HepG2 (cell line): Measurements from ENCODE around the gene MAP3K3. TPM values are rescaled to one million over a fixed set of nuclear protein-coding genes. Genes with fewer than 3 reads are reported as not detected.

ENCODE experiments used
- ATAC-seq: fragments of 200-7000 bp; cut with Tn5 transposase; 3 replicates; pipeline ENCODE4 v1.9.1; 2020; ENCODE audit warnings: mild to moderate bottlenecking, moderate library complexity
- BruUV-seq: library from RNA; stranded (reverse); fragments of 400-500 nt; replicated peaks from 2 replicates; lab custom pipeline; 2021; lab: Mats Ljungman, UMichigan
- CTCF ChIA-PET: fragments of 300-600 bp; formaldehyde crosslinking; extraction: SDS; loops from one replicate; lab custom pipeline; 2021; ENCODE audit warnings: low total read pairs, inconsistent platforms, low intra/inter-chr PET ratio; lab: Yijun Ruan, JAX
- POLR2A ChIA-PET: fragments of 350-600 bp; sonication (Branson Sonifier 250); formaldehyde crosslinking; loops from one replicate; lab custom pipeline; 2020; ENCODE audit warnings: antibody characterized with exemption, inconsistent platforms; lab: Yijun Ruan, JAX
- DNase-seq: peaks from one replicate; pipeline ENCODE4 v3.0.0-alpha.2; 2015; ENCODE audit warnings: low spot score
- FAIRE-seq: peaks from 3 replicates; lab custom pipeline; 2011; peaks lifted over from hg19 to GRCh38; lab: Jason Lieb, UNC
- H2AFZ ChIP-seq: one replicate; pipeline ENCODE4 v1.6.1; 2011; ENCODE audit warnings: low read length, inconsistent platforms
- H3K27ac ChIP-seq: fragments of 300-600 bp; 3 replicates; pipeline ENCODE4 v1.8.0; 2011; ENCODE audit warnings: mixed run types, mild to moderate bottlenecking, mixed read lengths, low read length, inconsistent platforms; ENCODE audit not compliant: insufficient read depth; ENCODE audit errors: extremely low read length
- H3K27me3 ChIP-seq, 2 experiments: fragments of 200-600 bp in 1 of 2; 2 replicates in 1 of 2; 3 replicates in 1 of 2; pipeline versions ENCODE4 v1.6.0 to v1.8.0; 2011; ENCODE audit warnings: low read length in 2 of 2, mild to moderate bottlenecking in 2 of 2, moderate library complexity in 2 of 2, inconsistent platforms in 1 of 2; ENCODE audit not compliant: insufficient read depth in 2 of 2, control insufficient read depth in 1 of 2
- H3K36me3 ChIP-seq, 2 experiments: fragments of 200-600 bp in 1 of 2; replicated peaks in 1 of 2; 2 replicates in 1 of 2; 3 replicates in 1 of 2; pipeline versions ENCODE4 v1.5.1 to v1.8.0; 2011; ENCODE audit warnings: low read length in 2 of 2, inconsistent platforms in 1 of 2; ENCODE audit not compliant: insufficient read depth in 2 of 2, control insufficient read depth in 1 of 2
- H3K4me1 ChIP-seq: 2 replicates; pipeline ENCODE4 v1.5.1; 2012; ENCODE audit warnings: low read length, inconsistent platforms; ENCODE audit not compliant: insufficient read depth
- H3K4me2 ChIP-seq: 2 replicates; pipeline ENCODE4 v1.6.0; 2011; ENCODE audit warnings: low read depth, low read length, inconsistent platforms
- H3K4me3 ChIP-seq, 3 experiments: fragments of 200-600 bp in 1 of 3; sonication (generic), shearing (Covaris generic) in 1 of 3; replicated peaks in 1 of 3; 2 replicates each; pipeline ENCODE4 v1.5.1; 2011 to 2016; ENCODE audit warnings: low read length in 3 of 3, inconsistent platforms in 2 of 3, low read depth in 2 of 3, mild to moderate bottlenecking in 2 of 3, control low read depth in 1 of 3, mixed read lengths in 1 of 3; ENCODE audit not compliant: insufficient read depth in 1 of 3
- H3K79me2 ChIP-seq: one replicate; pipeline ENCODE4 v1.6.1; 2011; ENCODE audit warnings: low read length, inconsistent platforms; ENCODE audit not compliant: insufficient read depth
- H3K9ac ChIP-seq: 2 replicates; pipeline ENCODE4 v1.6.0; 2011; ENCODE audit warnings: mild to moderate bottlenecking, low read depth, low read length, inconsistent platforms; ENCODE audit not compliant: insufficient read depth
- H3K9me3 ChIP-seq: 2 replicates; pipeline ENCODE4 v1.5.1; 2012; ENCODE audit warnings: mild to moderate bottlenecking, low read length
- H4K20me1 ChIP-seq: 2 replicates; pipeline ENCODE4 v1.6.0; 2011; ENCODE audit warnings: inconsistent platforms, mild to moderate bottlenecking, low read length, moderate library complexity; ENCODE audit not compliant: insufficient read depth
- ADNP ChIP-seq: sonication (generic); formaldehyde crosslinking; IDR thresholded peaks from 2 replicates; pipeline ENCODE4 v1.4.0; 2020; ENCODE audit warnings: missing genetic modification reagents
- GLI4 ChIP-seq: sonication (generic); formaldehyde crosslinking; IDR thresholded peaks from 2 replicates; pipeline ENCODE4 v1.5.1; 2020; ENCODE audit warnings: missing genetic modification reagents, mild to moderate bottlenecking, moderate library complexity, borderline replicate concordance
- KLF6 ChIP-seq: IDR thresholded peaks from 2 replicates; pipeline ENCODE4 v1.8.0; 2016; ENCODE audit warnings: missing biosample characterization, missing genetic modification reagents
- MAZ ChIP-seq, 2 experiments: sonication (generic) in 1 of 2; formaldehyde crosslinking in 1 of 2; IDR thresholded peaks; 2 replicates each; pipeline versions ENCODE4 v1.5.0 to v1.6.1; 2012 to 2020; ENCODE audit warnings: low read depth in 2 of 2, mild to moderate bottlenecking in 2 of 2, borderline replicate concordance in 1 of 2, improper control_type of control experiment in 1 of 2, low read length in 1 of 2, missing genetic modification reagents in 1 of 2, moderate library complexity in 1 of 2
- NFATC3 ChIP-seq: sonication (generic); formaldehyde crosslinking; IDR thresholded peaks from 2 replicates; pipeline ENCODE4 v1.5.1; 2020; ENCODE audit warnings: mild to moderate bottlenecking, missing genetic modification reagents
- RXRB ChIP-seq: IDR thresholded peaks from 2 replicates; pipeline ENCODE4 v1.6.1; 2016; ENCODE audit warnings: borderline replicate concordance, missing genetic modification reagents, missing compliant biosample characterization
- ZBTB34 ChIP-seq: sonication (generic); formaldehyde crosslinking; IDR thresholded peaks from 2 replicates; pipeline ENCODE4 v1.8.0; 2022; ENCODE audit warnings: mild to moderate bottlenecking, missing genetic modification reagents
- ZNF10 ChIP-seq: sonication (generic); formaldehyde crosslinking; IDR thresholded peaks from 2 replicates; pipeline ENCODE4 v1.4.0; 2020; ENCODE audit warnings: mild to moderate bottlenecking, low read depth, missing genetic modification reagents, borderline replicate concordance
- ZNF136 ChIP-seq: sonication (generic); formaldehyde crosslinking; IDR thresholded peaks from 2 replicates; pipeline ENCODE4 v1.8.1; 2022; ENCODE audit warnings: low read depth, mild to moderate bottlenecking, moderate library complexity, missing genetic modification reagents
- ZNF451 ChIP-seq: sonication (generic); formaldehyde crosslinking; IDR thresholded peaks from 2 replicates; pipeline ENCODE4 v1.5.0; 2020; ENCODE audit warnings: mild to moderate bottlenecking, missing genetic modification reagents
- ZNF747 ChIP-seq: sonication (generic); formaldehyde crosslinking; IDR thresholded peaks from 2 replicates; pipeline ENCODE4 v1.8.1; 2023; ENCODE audit warnings: missing genetic modification reagents, mild to moderate bottlenecking, borderline replicate concordance
- WGBS: methylation state at CpG from one replicate; pipeline ENCODE4 v1.1.6; 2017; ENCODE audit warnings: low lambda C conversion rate; 5-methylcytosine and 5-hydroxymethylcytosine counted together
- in situ Hi-C: cut with HindIII; loops from 2 replicates; pipeline ENCODE4 v1.10.0; 2017; ENCODE audit warnings: low pct_unique_long_range_greater_than_20kb; ENCODE audit not compliant: extremely low pct_ligation_motif_present
- intact Hi-C: fragments of 100-400 bp; cut with micrococcal nuclease; formaldehyde crosslinking; loops from one replicate; pipeline ENCODE4 v1.10.0; 2022; ENCODE audit not compliant: unreplicated experiment
- polyA plus RNA-seq, 8 experiments: library from polyadenylated mRNA; depleted of rRNA in 3 of 8; stranded (reverse) in 7 of 8; unstranded in 1 of 8; fragments of >200 nt; fragmentation: Illumina TruSeq in 4 of 8; extraction: Trizol in 4 of 8; gene quantifications; 2 replicates each; pipeline versions ENCODE4 v1.2.1 to v1.2.3, GENCODE V29; 2011 to 2016; ENCODE audit warnings: low read depth in 4 of 8, missing spikeins in 1 of 8, mixed read lengths in 1 of 8; ENCODE audit not compliant: insufficient read depth in 1 of 8
- total RNA-seq, 5 experiments: library from RNA; depleted of rRNA; stranded (reverse); fragments of >200 nt; fragmentation: Illumina TruSeq; extraction: Trizol; gene quantifications; 2 replicates each; pipeline ENCODE4 v1.2.3, GENCODE V29; 2016; ENCODE audit warnings: low read depth in 1 of 5

MAP3K3 gene
- total and polyA plus RNA-seq, 2 of the 13 experiments (the other 11 are each of a cell fraction or from before 2014, with no cell fraction given) = 17.7 to 21.8 TPM

DNA sequence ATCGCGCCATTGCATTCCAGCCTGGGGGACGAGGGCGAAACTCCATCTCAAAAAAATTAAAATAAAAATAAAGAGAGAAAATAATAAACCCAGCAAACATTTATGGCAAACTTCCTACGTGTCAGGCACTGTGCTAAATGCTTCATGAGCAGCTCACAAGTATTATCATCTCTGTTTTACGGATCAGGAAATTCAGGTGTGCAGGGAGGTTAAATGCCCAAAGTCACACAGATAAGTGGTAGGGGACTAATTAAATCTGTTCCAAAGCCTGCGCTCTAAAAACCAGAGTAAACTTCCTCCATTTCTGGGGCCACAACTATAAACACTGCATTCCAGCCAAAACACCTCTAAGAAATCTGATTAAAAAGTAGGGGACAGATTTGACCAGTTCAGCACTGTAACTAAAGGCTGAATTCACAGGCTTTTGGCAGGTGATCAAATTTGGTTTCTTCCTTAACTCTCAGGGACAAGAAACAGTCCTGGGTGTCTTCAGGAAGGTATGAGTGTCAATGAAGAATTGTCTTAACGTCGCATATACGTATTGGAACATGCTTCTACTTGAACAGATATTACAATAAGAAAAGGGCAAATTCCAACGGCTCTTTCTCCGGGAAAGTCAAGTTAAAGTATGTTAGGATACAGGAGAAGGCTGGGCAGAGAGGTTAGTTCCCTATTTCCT, 118.4 kb downstream of the MAP3K3 start:
- FAIRE-seq = no peak
- POLR2A ChIA-PET = interaction anchor here (0.7 to 4.8 kb wide), 3 partner anchors 10 to 119 kb away, joined by 3 to 77 read pairs (median 9); partner anchors contain the start of genes CCDC47, DDX42 and MAP3K3
- no peak for DNase-seq
- WGBS = 22% methylated on average over 12 of the region's 12 CpGs
- Histone ChIP-seq H3K9me3 (no peaks in the 10 kb centered on the region), H3K79me2 (peaks cover 12% of the 10 kb centered on the region), H2AFZ (peak overlapping the region; percentile 57), H3K4me3 (peak overlapping the region; percentile 75 to 99 (median 92)), H4K20me1 (no peaks in the 10 kb centered on the region), H3K27me3 (no peaks in the 10 kb centered on the region; a peak in 1 of 5 replicates), H3K9ac (peak overlapping the region; percentile 93), H3K36me3 (peaks cover 1 to 2% of the 10 kb centered on the region in 2 experiments; a peak in 3 of 5 replicates), H3K27ac (peak overlapping the region; percentile 84), H3K4me1 (peaks cover 14% of the 10 kb centered on the region), H3K4me2 (peak overlapping the region; percentile 72)
- no peak; the same call in none of the 3 replicates for ATAC-seq
- in situ Hi-C loops = no loop called here
- intact Hi-C loops = loop anchor here (1.0 to 2.0 kb wide), 3 partner anchors 33 to 190 kb away; partner anchors contain the start of genes CCDC47, DCAF7, FTSJ3 and PSMC5
- no peak for TF ChIP-seq MAZ (IDR thresholded peaks at IDR 0.05; ENCODE audit: borderline replicate concordance, low read depth, low read length)
- TF ChIP-seq MAZ (CRISPR knock-in tag; IDR thresholded peaks at IDR 0.05; ENCODE audit: low read depth) = peak; percentile 24; the same call in 1 of the 2 replicates
- 0 out of 2 replicates have a peak, but pooled peaks have one; percentile 38 for TF ChIP-seq ZNF747
- peak; percentile 39; the same call in 1 of the 2 replicates for TF ChIP-seq ZNF136
- TF ChIP-seq ZNF10 = no peak
- CTCF ChIA-PET = no interaction called here
- BruUV-seq = TSS peak; percentile 65

- Histone ChIP-seq H3K9ac (peak overlapping the region; percentile 93), H3K27ac (peak overlapping the region; percentile 84), H3K9me3 (no peaks in the 10 kb centered on the region), H3K4me1 (peaks cover 14% of the 10 kb centered on the region), H3K4me2 (peak overlapping the region; percentile 72), H2AFZ (peak overlapping the region; percentile 57), H3K4me3 (peak overlapping the region; percentile 75 to 99 (median 92)), H3K27me3 (no peaks in the 10 kb centered on the region; a peak in 1 of 5 replicates), H3K36me3 (peaks cover 1 to 6% of the 10 kb centered on the region in 2 experiments; a peak in 3 of 5 replicates), H3K79me2 (peaks cover 12% of the 10 kb centered on the region), H4K20me1 (no peaks in the 10 kb centered on the region)
- under 1% methylated on average over 12 of the region's 14 CpGs for WGBS
- in situ Hi-C loops = no loop called here
- intact Hi-C loops = loop anchor here (1.0 to 2.0 kb wide), 3 partner anchors 32 to 191 kb away; partner anchors contain the start of genes CCDC47, DCAF7, FTSJ3 and PSMC5
- no TSS peak for BruUV-seq
- DNase-seq = no peak
- CTCF ChIA-PET = no interaction called here
- POLR2A ChIA-PET = interaction anchor here (0.7 to 4.8 kb wide), 4 partner anchors 10 to 119 kb away, joined by 3 to 77 read pairs (median 6); partner anchors contain the start of genes CCDC47, DDX42 and MAP3K3
- peak; percentile 69 for ATAC-seq
- FAIRE-seq = no peak
- TF ChIP-seq ADNP (CRISPR knock-in tag) (no peak), GLI4 (CRISPR knock-in tag) (no peak), RXRB (CRISPR knock-in tag) (no peak), KLF6 (no peak), NFATC3 (CRISPR knock-in tag) (no peak), ZNF451 (CRISPR knock-in tag) (no peak), ZBTB34 (CRISPR knock-in tag) (peak; percentile 3; the same call in 1 of the 2 replicates)
Observed at GRCh38 chr17:63741143-63741407, 118.9 kb downstream of the MAP3K3 start.
